Ovary (tissue), 3 donors: ENCODE results near the gene GRK5.

Source experiments
- CTCF ChIP-seq, 3 donors: fragments of 450-650 bp in 2 of 3; fragments of 200-600 bp in 1 of 3; IDR thresholded peaks; one replicate each; pipeline versions ENCODE4 v1.5.1 to v1.8.0; 2016 to 2022; ENCODE audit warnings: antibody characterized with exemption in 3 of 3, mild to moderate bottlenecking in 1 of 3
- EP300 ChIP-seq: sonication (generic); formaldehyde crosslinking; IDR thresholded peaks from one replicate; pipeline ENCODE4 v1.6.1; 2017; ENCODE audit warnings: antibody characterized with exemption
- donor health status: DM: no; HTN: no; CAD: no.

GRCh38 chr10:119216127-119216526 lies 8.8 kb downstream of the GRK5 start:
- TF ChIP-seq CTCF (IDR thresholded peaks at IDR 0.05) (no peak), EP300 (no peak)
